Hindlimb muscle (tissue), 1 donor: ENCODE results near the gene NWD2. TPM values are rescaled to one million over a fixed set of nuclear protein-coding genes. Genes with fewer than 3 reads are reported as not detected.
A peak's percentile ranks its signal among the peaks of the same experiment; 100 is the strongest.

Experiments used
- DNase-seq: peaks from one replicate; pipeline ENCODE4 v3.0.0-alpha.2; 2013
- polyA plus RNA-seq: library from polyadenylated mRNA; unstranded; fragments of 120-200 nt; gene quantifications from one replicate; pipeline ENCODE4 v1.2.1, GENCODE V29; 2013; ENCODE audit not compliant: insufficient read length

The NWD2 gene
- polyA plus RNA-seq, 1 donor: not detected

- DNase-seq: no peak
Observed at GRCh38 chr4:37305984-37306383, 61.4 kb downstream of the NWD2 start.

GRCh38 chr4:37317104-37317643, 72.6 kb downstream of the NWD2 start:
- no peak for DNase-seq

- no peak for DNase-seq
Observed at GRCh38 chr4:37320513-37321235, 76.1 kb downstream of the NWD2 start.

GRCh38 chr4:37322122-37322521, 77.6 kb downstream of the NWD2 start:
- no peak for DNase-seq

- no peak for DNase-seq
Observed at GRCh38 chr4:37324546-37324945, 80.0 kb downstream of the NWD2 start.

- no peak for DNase-seq
Observed at GRCh38 chr4:37326852-37327251, 82.3 kb downstream of the NWD2 start.

- no peak for DNase-seq
Observed at GRCh38 chr4:37338972-37339371, 94.4 kb downstream of the NWD2 start.

GRCh38 chr4:37358748-37359147, 114.2 kb downstream of the NWD2 start:
- no peak for DNase-seq

GRCh38 chr4:37359261-37359660, 114.7 kb downstream of the NWD2 start:
- DNase-seq: no peak

- no peak for DNase-seq
Observed at GRCh38 chr4:37365888-37366287, 121.3 kb downstream of the NWD2 start.

- DNase-seq: no peak
Observed at GRCh38 chr4:37367901-37368300, 123.4 kb downstream of the NWD2 start.

GRCh38 chr4:37370052-37370451, 125.5 kb downstream of the NWD2 start:
- DNase-seq: no peak

GRCh38 chr4:37381040-37381668, 136.6 kb downstream of the NWD2 start:
- DNase-seq: no peak

GRCh38 chr4:37383579-37384229, 139.2 kb downstream of the NWD2 start:
- DNase-seq: no peak

GRCh38 chr4:37385424-37385823, 140.9 kb downstream of the NWD2 start:
- no peak for DNase-seq

- DNase-seq: no peak
Observed at GRCh38 chr4:37388681-37389365, 144.3 kb downstream of the NWD2 start.

GRCh38 chr4:37389366-37389765, 144.8 kb downstream of the NWD2 start:
- no peak for DNase-seq

GRCh38 chr4:37389967-37390580, 145.5 kb downstream of the NWD2 start:
- peak; percentile 34 for DNase-seq

- peak; percentile 36 for DNase-seq
Observed at GRCh38 chr4:37392521-37393255, 148.1 kb downstream of the NWD2 start.

GRCh38 chr4:37393321-37393720, 148.8 kb downstream of the NWD2 start:
- no peak for DNase-seq

- DNase-seq: no peak
Observed at GRCh38 chr4:37393889-37394288, 149.3 kb downstream of the NWD2 start.

GRCh38 chr4:37397505-37397904, 153.0 kb downstream of the NWD2 start:
- DNase-seq: no peak
